Activated T-cell treated with anti-CD3 and anti-CD28 coated beads for 1 hour (primary cell): ENCODE measurements around the gene CSF1.

Experiments used
- DNase-seq: peaks from one replicate; pipeline ENCODE4 v3.0.0-alpha.2; 2020; ENCODE audit warnings: low read depth

The CSF1 gene

GRCh38 chr1:109883248-109883955 is 27.2 kb upstream of the CSF1 start:
- no peak for DNase-seq

- DNase-seq = no peak
Observed at GRCh38 chr1:109884242-109884891, 26.3 kb upstream of the CSF1 start.

- no peak for DNase-seq
Observed at GRCh38 chr1:109885589-109885988, 25.1 kb upstream of the CSF1 start.

- no peak for DNase-seq
Observed at GRCh38 chr1:109886827-109887226, 23.8 kb upstream of the CSF1 start.

- no peak for DNase-seq
Observed at GRCh38 chr1:109887271-109887670, 23.4 kb upstream of the CSF1 start.

- no peak for DNase-seq
Observed at GRCh38 chr1:109887884-109888283, 22.8 kb upstream of the CSF1 start.

- DNase-seq = no peak
Observed at GRCh38 chr1:109889094-109889493, 21.6 kb upstream of the CSF1 start.

- DNase-seq = no peak
Observed at GRCh38 chr1:109890115-109890953, 20.3 kb upstream of the CSF1 start.

GRCh38 chr1:109891930-109892329 is 18.7 kb upstream of the CSF1 start:
- no peak for DNase-seq

GRCh38 chr1:109892561-109893368 is 17.9 kb upstream of the CSF1 start:
- DNase-seq = no peak

- DNase-seq = no peak
Observed at GRCh38 chr1:109893532-109894171, 17.0 kb upstream of the CSF1 start.

- DNase-seq = no peak
Observed at GRCh38 chr1:109894823-109895719, 15.6 kb upstream of the CSF1 start.

GRCh38 chr1:109895720-109896504 is 14.7 kb upstream of the CSF1 start:
- no peak for DNase-seq

GRCh38 chr1:109896681-109897080 is 14.0 kb upstream of the CSF1 start:
- no peak for DNase-seq

GRCh38 chr1:109897259-109897955 is 13.2 kb upstream of the CSF1 start:
- DNase-seq = no peak

GRCh38 chr1:109898842-109899241 is 11.8 kb upstream of the CSF1 start:
- no peak for DNase-seq

GRCh38 chr1:109901141-109901523 is 9.5 kb upstream of the CSF1 start:
- DNase-seq = no peak

- DNase-seq = no peak
Observed at GRCh38 chr1:109901524-109902145, 9.0 kb upstream of the CSF1 start.
